ENCODE results near the gene XRCC5. TPM values are rescaled to one million over a fixed set of nuclear protein-coding genes. Genes with fewer than 3 reads are reported as not detected.

The XRCC5 gene
- total and polyA plus RNA-seq, 10 of the 15 experiments (the other 5 are each of a cell fraction or from before 2014, with no cell fraction given) = 259 to 815 (median 530) TPM

DNA sequence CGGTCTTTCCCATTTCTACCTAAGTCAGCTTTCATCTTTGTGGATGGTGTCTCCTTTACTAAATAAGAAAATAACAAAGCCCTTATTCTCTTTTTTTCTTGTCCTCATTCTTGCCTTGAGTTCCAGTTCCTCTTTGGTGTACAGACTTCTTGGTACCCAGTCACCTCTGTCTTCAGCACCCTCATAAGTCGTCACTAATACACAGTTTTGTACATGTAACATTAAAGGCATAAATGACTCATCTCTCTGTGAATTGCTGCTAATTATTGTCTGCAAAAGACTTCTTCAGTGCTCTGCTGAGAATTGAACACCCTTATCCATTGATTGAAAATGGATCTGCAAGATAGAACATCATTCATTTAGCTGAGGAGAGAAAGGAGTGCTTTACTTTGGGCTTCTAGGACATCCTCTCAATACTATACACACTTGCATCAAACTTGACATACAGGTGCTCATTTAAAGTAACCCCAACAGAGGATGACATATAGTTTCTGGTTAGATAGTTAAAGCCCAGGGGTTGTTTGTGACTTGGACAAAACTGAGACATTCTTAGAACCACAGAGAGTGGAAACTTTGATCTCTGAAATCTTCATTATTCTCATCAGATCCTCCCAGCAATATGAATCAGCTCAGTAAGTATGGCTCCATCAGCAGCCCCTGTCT is 97.0 kb downstream of the XRCC5 start (continued):
- no peak for TF ChIP-seq STAT1 (conservative IDR thresholded peaks at IDR 0.05)
- TF ChIP-seq RB1 (IDR thresholded peaks at IDR 0.05; ENCODE audit: borderline replicate concordance) = no peak; the same call in 1 of the 2 replicates
- TF ChIP-seq RBBP5 (conservative IDR thresholded peaks at IDR 0.05) = no peak
- TF ChIP-seq HCFC1 (IDR thresholded peaks at IDR 0.05; ENCODE audit: low read length) = no peak
- peak in 1 of 2 experiments; percentile 41; a peak in 1 of 4 replicates for TF ChIP-seq BHLHE40 (IDR thresholded peaks at IDR 0.05; ENCODE audit: borderline replicate concordance in 1 of 2, low read depth in 2 of 2, low read length in 1 of 2)
- peak; percentile 53 for TF ChIP-seq MEF2B (IDR thresholded peaks at IDR 0.05; ENCODE audit: partially characterized antibody, poor library complexity, severe bottlenecking)
- TF ChIP-seq ZNF384 (IDR thresholded peaks at IDR 0.05; ENCODE audit: borderline replicate concordance, low read depth, low read length) = peak; percentile 37; the same call in 1 of the 2 replicates
- TF ChIP-seq, protein P1, sequence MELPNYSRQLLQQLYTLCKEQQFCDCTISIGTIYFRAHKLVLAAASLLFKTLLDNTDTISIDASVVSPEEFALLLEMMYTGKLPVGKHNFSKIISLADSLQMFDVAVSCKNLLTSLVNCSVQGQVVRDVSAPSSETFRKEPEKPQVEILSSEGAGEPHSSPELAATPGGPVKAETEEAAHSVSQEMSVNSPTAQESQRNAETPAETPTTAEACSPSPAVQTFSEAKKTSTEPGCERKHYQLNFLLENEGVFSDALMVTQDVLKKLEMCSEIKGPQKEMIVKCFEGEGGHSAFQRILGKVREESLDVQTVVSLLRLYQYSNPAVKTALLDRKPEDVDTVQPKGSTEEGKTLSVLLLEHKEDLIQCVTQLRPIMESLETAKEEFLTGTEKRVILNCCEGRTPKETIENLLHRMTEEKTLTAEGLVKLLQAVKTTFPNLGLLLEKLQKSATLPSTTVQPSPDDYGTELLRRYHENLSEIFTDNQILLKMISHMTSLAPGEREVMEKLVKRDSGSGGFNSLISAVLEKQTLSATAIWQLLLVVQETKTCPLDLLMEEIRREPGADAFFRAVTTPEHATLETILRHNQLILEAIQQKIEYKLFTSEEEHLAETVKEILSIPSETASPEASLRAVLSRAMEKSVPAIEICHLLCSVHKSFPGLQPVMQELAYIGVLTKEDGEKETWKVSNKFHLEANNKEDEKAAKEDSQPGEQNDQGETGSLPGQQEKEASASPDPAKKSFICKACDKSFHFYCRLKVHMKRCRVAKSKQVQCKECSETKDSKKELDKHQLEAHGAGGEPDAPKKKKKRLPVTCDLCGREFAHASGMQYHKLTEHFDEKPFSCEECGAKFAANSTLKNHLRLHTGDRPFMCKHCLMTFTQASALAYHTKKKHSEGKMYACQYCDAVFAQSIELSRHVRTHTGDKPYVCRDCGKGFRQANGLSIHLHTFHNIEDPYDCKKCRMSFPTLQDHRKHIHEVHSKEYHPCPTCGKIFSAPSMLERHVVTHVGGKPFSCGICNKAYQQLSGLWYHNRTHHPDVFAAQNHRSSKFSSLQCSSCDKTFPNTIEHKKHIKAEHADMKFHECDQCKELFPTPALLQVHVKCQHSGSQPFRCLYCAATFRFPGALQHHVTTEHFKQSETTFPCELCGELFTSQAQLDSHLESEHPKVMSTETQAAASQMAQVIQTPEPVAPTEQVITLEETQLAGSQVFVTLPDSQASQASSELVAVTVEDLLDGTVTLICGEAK (IDR thresholded peaks at IDR 0.05; ENCODE audit: borderline replicate concordance) = no peak
- TF ChIP-seq ZBED1 (IDR thresholded peaks at IDR 0.05; ENCODE audit: borderline replicate concordance) = peak; percentile 13; the same call in 1 of the 2 replicates
- TF ChIP-seq, protein P2, sequence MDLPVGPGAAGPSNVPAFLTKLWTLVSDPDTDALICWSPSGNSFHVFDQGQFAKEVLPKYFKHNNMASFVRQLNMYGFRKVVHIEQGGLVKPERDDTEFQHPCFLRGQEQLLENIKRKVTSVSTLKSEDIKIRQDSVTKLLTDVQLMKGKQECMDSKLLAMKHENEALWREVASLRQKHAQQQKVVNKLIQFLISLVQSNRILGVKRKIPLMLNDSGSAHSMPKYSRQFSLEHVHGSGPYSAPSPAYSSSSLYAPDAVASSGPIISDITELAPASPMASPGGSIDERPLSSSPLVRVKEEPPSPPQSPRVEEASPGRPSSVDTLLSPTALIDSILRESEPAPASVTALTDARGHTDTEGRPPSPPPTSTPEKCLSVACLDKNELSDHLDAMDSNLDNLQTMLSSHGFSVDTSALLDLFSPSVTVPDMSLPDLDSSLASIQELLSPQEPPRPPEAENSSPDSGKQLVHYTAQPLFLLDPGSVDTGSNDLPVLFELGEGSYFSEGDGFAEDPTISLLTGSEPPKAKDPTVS (IDR thresholded peaks at IDR 0.05; ENCODE audit: low read depth, low read length) = no peak
- peak; percentile 70 for TF ChIP-seq NFIC (IDR thresholded peaks at IDR 0.05; ENCODE audit: low read depth, low read length)
- TF ChIP-seq YBX1 (IDR thresholded peaks at IDR 0.05) = no peak
- no peak for TF ChIP-seq RAD51 (IDR thresholded peaks at IDR 0.05)
- TF ChIP-seq MEF2A (IDR thresholded peaks at IDR 0.05; ENCODE audit: insufficient read depth, low read depth, low read length) = 0 out of 2 replicates have a peak, but pooled peaks have one; percentile 23
- TF ChIP-seq DPF2 (IDR thresholded peaks at IDR 0.05) = peak; percentile 88
- no peak for TF ChIP-seq SMAD1 (IDR thresholded peaks at IDR 0.05; ENCODE audit: low read depth, partially characterized antibody)
- peak; percentile 45; the same call in 1 of the 2 replicates for TF ChIP-seq FOXM1 (IDR thresholded peaks at IDR 0.05; ENCODE audit: low read depth, low read length)
- peak; percentile 81; the same call in 1 of the 2 replicates for TF ChIP-seq BACH1 (IDR thresholded peaks at IDR 0.05; ENCODE audit: borderline replicate concordance)
- TF ChIP-seq SREBF1 (IDR thresholded peaks at IDR 0.05; ENCODE audit: low read length) = no peak
- TF ChIP-seq CHD2 (IDR thresholded peaks at IDR 0.05; ENCODE audit: borderline replicate concordance, low read depth, low read length) = peak; percentile 47; the same call in 1 of the 2 replicates
- peak in 1 of 2 experiments; percentile 56; a peak in 2 of 4 replicates for TF ChIP-seq IKZF2 (IDR thresholded peaks at IDR 0.05)
- peak; percentile 84 for TF ChIP-seq CREB1 (IDR thresholded peaks at IDR 0.05; ENCODE audit: low read depth)
- peak; percentile 76 for TF ChIP-seq CREM (IDR thresholded peaks at IDR 0.05; ENCODE audit: low read depth)

Data from GM12878 (cell line).